Measurements from ENCODE around the gene ANKMY1. TPM values are rescaled to one million over a fixed set of nuclear protein-coding genes. Genes with fewer than 3 reads are reported as not detected.

ANKMY1 gene
- total and polyA plus RNA-seq, 2 of the 13 experiments (the other 11 are each of a cell fraction or from before 2014, with no cell fraction given), result 11.7 to 18.8 TPM

- no peak for TF ChIP-seq ZNF343 (CRISPR knock-in tag; IDR thresholded peaks at IDR 0.05)
- no peak for TF ChIP-seq NBN (conservative IDR thresholded peaks at IDR 0.05)
- TF ChIP-seq MEIS2 (CRISPR knock-in tag; IDR thresholded peaks at IDR 0.05), result peak; percentile 99
- no peak for TF ChIP-seq IKZF4 (CRISPR knock-in tag; IDR thresholded peaks at IDR 0.05; ENCODE audit: borderline replicate concordance, low read depth, not compliant biosample characterization)
- TF ChIP-seq, protein P1, sequence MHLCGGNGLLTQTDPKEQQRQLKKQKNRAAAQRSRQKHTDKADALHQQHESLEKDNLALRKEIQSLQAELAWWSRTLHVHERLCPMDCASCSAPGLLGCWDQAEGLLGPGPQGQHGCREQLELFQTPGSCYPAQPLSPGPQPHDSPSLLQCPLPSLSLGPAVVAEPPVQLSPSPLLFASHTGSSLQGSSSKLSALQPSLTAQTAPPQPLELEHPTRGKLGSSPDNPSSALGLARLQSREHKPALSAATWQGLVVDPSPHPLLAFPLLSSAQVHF (CRISPR knock-in tag; IDR thresholded peaks at IDR 0.05), result no peak
- TF ChIP-seq SAFB2 (CRISPR knock-in tag; IDR thresholded peaks at IDR 0.05; ENCODE audit: borderline replicate concordance, low read depth), result peak; percentile 29; the same call in 1 of the 2 replicates
- no peak for TF ChIP-seq TMF1 (CRISPR knock-in tag; IDR thresholded peaks at IDR 0.05; ENCODE audit: low read depth)
- TF ChIP-seq, protein P2, sequence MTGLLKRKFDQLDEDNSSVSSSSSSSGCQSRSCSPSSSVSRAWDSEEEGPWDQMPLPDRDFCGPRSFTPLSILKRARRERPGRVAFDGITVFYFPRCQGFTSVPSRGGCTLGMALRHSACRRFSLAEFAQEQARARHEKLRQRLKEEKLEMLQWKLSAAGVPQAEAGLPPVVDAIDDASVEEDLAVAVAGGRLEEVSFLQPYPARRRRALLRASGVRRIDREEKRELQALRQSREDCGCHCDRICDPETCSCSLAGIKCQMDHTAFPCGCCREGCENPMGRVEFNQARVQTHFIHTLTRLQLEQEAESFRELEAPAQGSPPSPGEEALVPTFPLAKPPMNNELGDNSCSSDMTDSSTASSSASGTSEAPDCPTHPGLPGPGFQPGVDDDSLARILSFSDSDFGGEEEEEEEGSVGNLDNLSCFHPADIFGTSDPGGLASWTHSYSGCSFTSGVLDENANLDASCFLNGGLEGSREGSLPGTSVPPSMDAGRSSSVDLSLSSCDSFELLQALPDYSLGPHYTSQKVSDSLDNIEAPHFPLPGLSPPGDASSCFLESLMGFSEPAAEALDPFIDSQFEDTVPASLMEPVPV (CRISPR knock-in tag; IDR thresholded peaks at IDR 0.05), result no peak; the same call in 1 of the 2 replicates
- TF ChIP-seq ZNF431 (CRISPR knock-in tag; IDR thresholded peaks at IDR 0.05; ENCODE audit: borderline replicate concordance, low read depth), result no peak; the same call in 1 of the 2 replicates
- TF ChIP-seq AHR (CRISPR knock-in tag; IDR thresholded peaks at IDR 0.05), result 0 out of 2 replicates have a peak, but pooled peaks have one; percentile 74
- TF ChIP-seq KMT2A (CRISPR knock-in tag; IDR thresholded peaks at IDR 0.05), result peak; percentile 58
- TF ChIP-seq CENPX (CRISPR knock-in tag; IDR thresholded peaks at IDR 0.05), result no peak
- TF ChIP-seq SMARCC2 (IDR thresholded peaks at IDR 0.05), result no peak
- no peak for TF ChIP-seq ARID2 (CRISPR knock-in tag; IDR thresholded peaks at IDR 0.05; ENCODE audit: borderline replicate concordance)
- no peak for TF ChIP-seq ZNF558 (CRISPR knock-in tag; IDR thresholded peaks at IDR 0.05; ENCODE audit: borderline replicate concordance)
- TF ChIP-seq NONO (IDR thresholded peaks at IDR 0.05), result no peak
- TF ChIP-seq NONO (CRISPR knock-in tag; conservative IDR thresholded peaks at IDR 0.05), result no peak; the same call in none of the 2 replicates
- TF ChIP-seq ZNF33A (CRISPR knock-in tag; IDR thresholded peaks at IDR 0.05; ENCODE audit: borderline replicate concordance), result no peak
- TF ChIP-seq SNAI1 (CRISPR knock-in tag; IDR thresholded peaks at IDR 0.05; ENCODE audit: borderline replicate concordance), result peak; percentile 8; the same call in 1 of the 2 replicates
- TF ChIP-seq SIX1 (CRISPR knock-in tag; IDR thresholded peaks at IDR 0.05; ENCODE audit: borderline replicate concordance), result peak; percentile 35; the same call in 1 of the 2 replicates
- 0 out of 2 replicates have a peak, but pooled peaks have one; percentile 15 for TF ChIP-seq ZNF451 (CRISPR knock-in tag; IDR thresholded peaks at IDR 0.05)
- peak; percentile 45 for TF ChIP-seq PHF8 (CRISPR knock-in tag; IDR thresholded peaks at IDR 0.05)
- no peak; the same call in 1 of the 2 replicates for TF ChIP-seq KMT2B (CRISPR knock-in tag; IDR thresholded peaks at IDR 0.05)
- peak; percentile 51 to 69; a peak in 2 of 4 replicates for TF ChIP-seq EP300 (IDR thresholded peaks at IDR 0.05; ENCODE audit: low read depth in 2 of 2, low read length in 2 of 2)
- TF ChIP-seq EP300 (CRISPR knock-in tag; IDR thresholded peaks at IDR 0.05; ENCODE audit: borderline replicate concordance), result peak; percentile 29; the same call in 1 of the 2 replicates
- TF ChIP-seq ZNF557 (CRISPR knock-in tag; IDR thresholded peaks at IDR 0.05), result no peak
- peak; percentile 82; the same call in 1 of the 2 replicates for TF ChIP-seq ZNF350 (CRISPR knock-in tag; IDR thresholded peaks at IDR 0.05; ENCODE audit: borderline replicate concordance, low read depth)
These were observed 46.6 kb upstream of the ANKMY1 start (continued) for GRCh38 chr2:240604291-240604938.

All from HepG2 (cell line).